ENCODE data around the gene HDAC10.

DNA sequence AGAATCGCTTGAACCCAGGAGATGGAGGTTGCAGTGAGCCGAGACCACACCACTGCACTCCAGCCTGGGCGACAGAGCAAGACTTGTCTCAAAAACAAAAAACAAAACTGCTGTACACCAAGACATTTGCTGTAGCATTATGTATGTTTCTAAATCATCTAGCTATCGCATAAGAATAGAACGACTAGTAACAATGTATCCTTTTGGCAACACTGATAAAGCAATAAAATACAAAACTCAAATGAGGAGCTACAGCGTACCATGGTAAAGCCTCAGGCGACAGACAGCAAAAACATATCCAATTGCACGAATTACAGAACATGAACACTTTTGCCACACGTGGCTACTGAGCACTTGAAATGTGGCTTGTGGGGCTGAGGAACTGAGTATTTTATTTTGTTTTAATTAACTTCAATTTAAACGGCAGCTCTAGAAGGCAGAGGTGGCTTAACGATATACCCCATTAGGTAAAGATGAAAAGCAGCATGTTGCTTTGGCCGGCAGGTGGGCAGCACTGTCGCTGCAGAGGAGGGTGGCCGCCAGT lies 8.6 kb downstream of the HDAC10 start:
- TF ChIP-seq TAF1 (IDR thresholded peaks at IDR 0.05; ENCODE audit: borderline replicate concordance, insufficient read depth, low read length) (no peak), POLR2AphosphoS5 (IDR thresholded peaks at IDR 0.05; ENCODE audit: low read depth, low read length) (no peak), SIN3A (IDR thresholded peaks at IDR 0.05; ENCODE audit: borderline replicate concordance, insufficient read depth, low read length) (no peak)
